GM12878 (cell line): ENCODE measurements around the gene RSPO3. TPM values are rescaled to one million over a fixed set of nuclear protein-coding genes. Genes with fewer than 3 reads are reported as not detected.

Experiments used
- ATAC-seq: fragments of 200-7000 bp; cut with Tn5 transposase; 3 replicates; pipeline ENCODE4 v1.9.1; 2020; ENCODE audit warnings: mild to moderate bottlenecking, moderate library complexity
- BruUV-seq: library from RNA; stranded (reverse); fragments of 400-500 nt; replicated peaks from 2 replicates; lab custom pipeline; 2021; lab: Mats Ljungman, UMichigan
- CTCF ChIA-PET: fragments of 300-600 bp; sonication (Branson Sonifier 250); formaldehyde crosslinking; extraction: SDS; loops from one replicate; lab custom pipeline; 2021; ENCODE audit warnings: inconsistent platforms; lab: Yijun Ruan, JAX
- POLR2A ChIA-PET: fragments of 350-600 bp; formaldehyde crosslinking; extraction: SDS; loops from one replicate; lab custom pipeline; 2021; ENCODE audit warnings: inconsistent platforms; lab: Charles Lee
- RAD21 ChIA-PET: fragments of 300-600 bp; sonication (Branson Sonifier 250); formaldehyde crosslinking; loops from one replicate; lab custom pipeline; 2023; ENCODE audit warnings: antibody characterized with exemption; ENCODE audit not compliant: unreplicated experiment; lab: Charles Lee
- SMC1A ChIA-PET: fragments of 300-600 bp; sonication (Branson Sonifier 250); formaldehyde crosslinking; loops from one replicate; lab custom pipeline; 2023; ENCODE audit not compliant: unreplicated experiment, uncharacterized antibody; lab: Charles Lee
- DNase-seq: peaks from one replicate; pipeline ENCODE4 v3.0.0-alpha.2; 2011; ENCODE audit warnings: low read depth, low spot score
- FAIRE-seq: peaks from 3 replicates; lab custom pipeline; 2011; peaks lifted over from hg19 to GRCh38; lab: Jason Lieb, UNC
- H2AFZ ChIP-seq: 2 replicates; pipeline ENCODE4 v1.6.0; 2011; ENCODE audit warnings: low read depth, low read length, control low read depth; ENCODE audit not compliant: control insufficient read depth
- H3K27ac ChIP-seq: 2 replicates; pipeline ENCODE4 v1.5.1; 2011; ENCODE audit warnings: control low read depth; ENCODE audit not compliant: control insufficient read depth, insufficient read depth
- H3K27me3 ChIP-seq, 2 experiments: replicated peaks in 1 of 2; 2 replicates each; pipeline versions ENCODE4 v1.6.0 to v1.6.1; 2011; ENCODE audit warnings: low read length in 1 of 2; ENCODE audit not compliant: control insufficient read depth in 2 of 2, insufficient read depth in 2 of 2
- H3K36me3 ChIP-seq, 2 experiments: 2 replicates each; pipeline ENCODE4 v1.5.1; 2011; ENCODE audit warnings: low read length in 1 of 2; ENCODE audit not compliant: control insufficient read depth in 2 of 2, insufficient read depth in 2 of 2
- H3K4me1 ChIP-seq: 2 replicates; pipeline ENCODE4 v1.6.1; 2011; ENCODE audit warnings: mild to moderate bottlenecking, low read length, moderate library complexity, mixed read lengths; ENCODE audit not compliant: control insufficient read depth, insufficient read depth
- H3K4me2 ChIP-seq: 2 replicates; pipeline ENCODE4 v1.6.0; 2011; ENCODE audit warnings: control low read depth; ENCODE audit not compliant: control insufficient read depth, insufficient read depth
- H3K4me3 ChIP-seq: fragments of 200-600 bp; sonication (generic); 2 replicates; pipeline ENCODE4 v1.5.1; 2016
- H3K79me2 ChIP-seq: 2 replicates; pipeline ENCODE4 v1.6.0; 2011; ENCODE audit warnings: low read length; ENCODE audit not compliant: control insufficient read depth, insufficient read depth
- H3K9ac ChIP-seq: 2 replicates; pipeline ENCODE4 v1.8.0; 2011; ENCODE audit warnings: low read length, control low read depth, mixed read lengths; ENCODE audit not compliant: control insufficient read depth, insufficient read depth
- H3K9me3 ChIP-seq: replicated peaks from 3 replicates; pipeline ENCODE4 v1.5.1; 2011; ENCODE audit warnings: mild to moderate bottlenecking, low read length; ENCODE audit not compliant: control insufficient read depth, insufficient read depth
- H4K20me1 ChIP-seq: 2 replicates; pipeline ENCODE4 v1.6.0; 2011; ENCODE audit not compliant: control insufficient read depth, insufficient read depth
- CEBPB ChIP-seq, 2 experiments: fragments of 150-350 bp in 1 of 2; IDR thresholded peaks; 2 replicates each; pipeline ENCODE4 v1.6.1; 2012 to 2014; ENCODE audit warnings: low read depth in 2 of 2, low read length in 2 of 2, borderline replicate concordance in 1 of 2, inconsistent platforms in 1 of 2
- FOXK2 ChIP-seq: fragments of 450-650 bp; IDR thresholded peaks from 2 replicates; pipeline ENCODE4 v1.6.1; 2017; ENCODE audit warnings: mild to moderate bottlenecking, moderate library complexity
- GATAD2B ChIP-seq: fragments of 450-650 bp; conservative IDR thresholded peaks from 2 replicates; pipeline ENCODE4 v1.6.1; 2017; ENCODE audit warnings: low read depth, mild to moderate bottlenecking, moderate library complexity
- HDAC2 ChIP-seq: fragments of 200-600 bp; sonication (generic); IDR thresholded peaks from 2 replicates; pipeline ENCODE4 v1.6.1; 2017
- MEF2A ChIP-seq: IDR thresholded peaks from 2 replicates; pipeline ENCODE4 v1.6.1; 2011; ENCODE audit warnings: low read depth, mild to moderate bottlenecking, low read length, moderate library complexity; ENCODE audit not compliant: insufficient read depth
- PAX5 ChIP-seq: IDR thresholded peaks from 2 replicates; pipeline ENCODE4 v1.6.1; 2011; ENCODE audit warnings: low read depth, low read length, borderline replicate concordance
- RCOR1 ChIP-seq: conservative IDR thresholded peaks from 2 replicates; pipeline ENCODE4 v1.6.1; 2012; ENCODE audit warnings: low read depth, low read length, improper control_type of control experiment
- RELA ChIP-seq: fragments of 450-650 bp; IDR thresholded peaks from 2 replicates; pipeline ENCODE4 v1.8.0; 2014; ENCODE audit warnings: borderline replicate concordance; ENCODE audit not compliant: partially characterized antibody
- TARDBP ChIP-seq: IDR thresholded peaks from 2 replicates; pipeline ENCODE4 v1.6.1; 2016; ENCODE audit warnings: borderline replicate concordance
- in situ Hi-C: fragments of 300-500 bp; cut with MboI; formaldehyde crosslinking; loops from 9 replicates; pipeline ENCODE4 v1.14.3; 2018; ENCODE audit warnings: mixed read lengths
- intact Hi-C: fragments of 100-400 bp; cut with micrococcal nuclease; formaldehyde crosslinking; loops from one replicate; pipeline ENCODE4 v1.14.2; 2022; ENCODE audit not compliant: unreplicated experiment
- polyA plus RNA-seq, 11 experiments: library from polyadenylated mRNA; depleted of rRNA in 4 of 11; unstranded in 6 of 11; stranded (reverse) in 5 of 11; fragments of >200 nt; fragmentation: Nextera tagmentation in 4 of 11; fragmentation: Illumina TruSeq in 1 of 11; extraction: Ambion mirVana in 4 of 11; extraction: Trizol in 1 of 11; gene quantifications; 1 replicate in 1 of 11; 2 replicates in 10 of 11; pipeline versions ENCODE4 v1.2.1 to v1.2.3, GENCODE V29; 2011 to 2016; ENCODE audit warnings: inconsistent platforms in 2 of 11, missing spikeins in 2 of 11, low read depth in 1 of 11
- total RNA-seq, 4 experiments: library from RNA; depleted of rRNA in 3 of 4; stranded (reverse); fragments of >200 nt in 3 of 4; fragmentation: Illumina TruSeq in 1 of 4; extraction: Trizol in 1 of 4; gene quantifications; 2 replicates each; pipeline versions ENCODE4 v1.2.1 to v1.2.3, GENCODE V29; 2013 to 2021
- TF ChIP-seq, protein P1 (sequence below): IDR thresholded peaks from 2 replicates; pipeline ENCODE4 v1.6.1; 2011; ENCODE audit warnings: borderline replicate concordance, low read depth, mild to moderate bottlenecking, moderate library complexity, mixed read lengths, low read length; ENCODE audit not compliant: insufficient read depth; ENCODE audit errors: extremely low read length
- TF ChIP-seq, protein P2 (sequence below): IDR thresholded peaks from 2 replicates; pipeline ENCODE4 v1.6.1; 2012; ENCODE audit warnings: low read depth, low read length, improper control_type of control experiment
- TF ChIP-seq, protein P3 (sequence below): fragments of 450-650 bp; IDR thresholded peaks from 2 replicates; pipeline ENCODE4 v1.6.1; 2017; ENCODE audit warnings: low read depth, mild to moderate bottlenecking, moderate library complexity

RSPO3 gene
- total and polyA plus RNA-seq, 10 of the 15 experiments (the other 5 are each of a cell fraction or from before 2014, with no cell fraction given) = 0.16 TPM; not detected in 9

DNA sequence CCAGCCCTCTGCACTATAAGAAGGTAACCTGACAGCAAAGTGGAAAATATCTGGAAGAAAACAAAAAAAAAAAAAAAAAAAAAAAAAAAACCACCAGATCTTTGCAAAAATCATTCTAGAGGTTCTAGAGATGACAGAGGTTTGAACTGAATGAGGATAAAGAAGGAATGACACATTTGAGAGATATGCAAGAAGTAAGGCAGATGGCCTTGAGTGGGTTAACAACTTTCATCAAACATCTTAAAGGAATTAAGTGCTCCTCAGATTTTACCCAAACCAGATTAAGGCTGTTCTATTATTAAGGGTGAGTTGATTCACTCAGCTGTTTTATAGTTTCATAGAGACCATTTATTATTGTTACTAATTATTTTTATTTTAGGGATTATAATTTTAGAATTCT is 62.0 kb downstream of the RSPO3 start:
- no peak for TF ChIP-seq RELA
- no peak for TF ChIP-seq TARDBP
- TF ChIP-seq, protein P1, sequence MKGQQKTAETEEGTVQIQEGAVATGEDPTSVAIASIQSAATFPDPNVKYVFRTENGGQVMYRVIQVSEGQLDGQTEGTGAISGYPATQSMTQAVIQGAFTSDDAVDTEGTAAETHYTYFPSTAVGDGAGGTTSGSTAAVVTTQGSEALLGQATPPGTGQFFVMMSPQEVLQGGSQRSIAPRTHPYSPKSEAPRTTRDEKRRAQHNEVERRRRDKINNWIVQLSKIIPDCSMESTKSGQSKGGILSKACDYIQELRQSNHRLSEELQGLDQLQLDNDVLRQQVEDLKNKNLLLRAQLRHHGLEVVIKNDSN = no peak
- no peak for TF ChIP-seq MEF2A
- no peak for TF ChIP-seq FOXK2
- TF ChIP-seq PAX5 = no peak
- TF ChIP-seq GATAD2B = no peak
- no peak for TF ChIP-seq HDAC2
- TF ChIP-seq, protein P2, sequence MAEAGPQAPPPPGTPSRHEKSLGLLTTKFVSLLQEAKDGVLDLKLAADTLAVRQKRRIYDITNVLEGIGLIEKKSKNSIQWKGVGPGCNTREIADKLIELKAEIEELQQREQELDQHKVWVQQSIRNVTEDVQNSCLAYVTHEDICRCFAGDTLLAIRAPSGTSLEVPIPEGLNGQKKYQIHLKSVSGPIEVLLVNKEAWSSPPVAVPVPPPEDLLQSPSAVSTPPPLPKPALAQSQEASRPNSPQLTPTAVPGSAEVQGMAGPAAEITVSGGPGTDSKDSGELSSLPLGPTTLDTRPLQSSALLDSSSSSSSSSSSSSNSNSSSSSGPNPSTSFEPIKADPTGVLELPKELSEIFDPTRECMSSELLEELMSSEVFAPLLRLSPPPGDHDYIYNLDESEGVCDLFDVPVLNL = no peak
- no peak for TF ChIP-seq CEBPB (IDR thresholded peaks at IDR 0.05; ENCODE audit: borderline replicate concordance in 1 of 2, low read depth in 2 of 2, low read length in 2 of 2)
- TF ChIP-seq, protein P3, sequence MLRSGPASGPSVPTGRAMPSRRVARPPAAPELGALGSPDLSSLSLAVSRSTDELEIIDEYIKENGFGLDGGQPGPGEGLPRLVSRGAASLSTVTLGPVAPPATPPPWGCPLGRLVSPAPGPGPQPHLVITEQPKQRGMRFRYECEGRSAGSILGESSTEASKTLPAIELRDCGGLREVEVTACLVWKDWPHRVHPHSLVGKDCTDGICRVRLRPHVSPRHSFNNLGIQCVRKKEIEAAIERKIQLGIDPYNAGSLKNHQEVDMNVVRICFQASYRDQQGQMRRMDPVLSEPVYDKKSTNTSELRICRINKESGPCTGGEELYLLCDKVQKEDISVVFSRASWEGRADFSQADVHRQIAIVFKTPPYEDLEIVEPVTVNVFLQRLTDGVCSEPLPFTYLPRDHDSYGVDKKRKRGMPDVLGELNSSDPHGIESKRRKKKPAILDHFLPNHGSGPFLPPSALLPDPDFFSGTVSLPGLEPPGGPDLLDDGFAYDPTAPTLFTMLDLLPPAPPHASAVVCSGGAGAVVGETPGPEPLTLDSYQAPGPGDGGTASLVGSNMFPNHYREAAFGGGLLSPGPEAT = no peak
- TF ChIP-seq RCOR1 = no peak
- H3K4me1 ChIP-seq = no peaks in the 10 kb centered on the region
- ATAC-seq = no peak
- SMC1A ChIA-PET = no interaction called here
- no peaks in the 10 kb centered on the region for H4K20me1 ChIP-seq
- H3K4me2 ChIP-seq = no peak overlapping the region
- no peak for DNase-seq
- POLR2A ChIA-PET = no interaction called here
- in situ Hi-C loops = no loop called here
- no peak overlapping the region for H3K4me3 ChIP-seq
- RAD21 ChIA-PET = no interaction called here
- no peak overlapping the region for H3K27ac ChIP-seq
- BruUV-seq = no TSS peak
- intact Hi-C loops = no loop called here
- no peak for FAIRE-seq
- H3K79me2 ChIP-seq = no peaks in the 10 kb centered on the region
- CTCF ChIA-PET = no interaction called here
- H3K9ac ChIP-seq = no peak overlapping the region
- no peaks in the 10 kb centered on the region for H3K36me3 ChIP-seq
- no peaks in the 10 kb centered on the region for H3K27me3 ChIP-seq
- no peak overlapping the region for H2AFZ ChIP-seq
- no peaks in the 10 kb centered on the region for H3K9me3 ChIP-seq
